GM12891 (cell line): ENCODE data around the gene RPL9.

Experiments
- POLR2A ChIP-seq: IDR thresholded peaks from 2 replicates; pipeline ENCODE4 v1.6.1; 2011; ENCODE audit warnings: low read depth, low read length, control low read depth
- POLR2AphosphoS5 ChIP-seq: IDR thresholded peaks from 2 replicates; pipeline ENCODE4 v1.6.1; 2011; ENCODE audit warnings: low read depth, low read length, control low read depth
- SPI1 ChIP-seq: IDR thresholded peaks from 2 replicates; pipeline ENCODE4 v1.6.1; 2011; ENCODE audit warnings: low read depth, low read length, control low read depth

DNA sequence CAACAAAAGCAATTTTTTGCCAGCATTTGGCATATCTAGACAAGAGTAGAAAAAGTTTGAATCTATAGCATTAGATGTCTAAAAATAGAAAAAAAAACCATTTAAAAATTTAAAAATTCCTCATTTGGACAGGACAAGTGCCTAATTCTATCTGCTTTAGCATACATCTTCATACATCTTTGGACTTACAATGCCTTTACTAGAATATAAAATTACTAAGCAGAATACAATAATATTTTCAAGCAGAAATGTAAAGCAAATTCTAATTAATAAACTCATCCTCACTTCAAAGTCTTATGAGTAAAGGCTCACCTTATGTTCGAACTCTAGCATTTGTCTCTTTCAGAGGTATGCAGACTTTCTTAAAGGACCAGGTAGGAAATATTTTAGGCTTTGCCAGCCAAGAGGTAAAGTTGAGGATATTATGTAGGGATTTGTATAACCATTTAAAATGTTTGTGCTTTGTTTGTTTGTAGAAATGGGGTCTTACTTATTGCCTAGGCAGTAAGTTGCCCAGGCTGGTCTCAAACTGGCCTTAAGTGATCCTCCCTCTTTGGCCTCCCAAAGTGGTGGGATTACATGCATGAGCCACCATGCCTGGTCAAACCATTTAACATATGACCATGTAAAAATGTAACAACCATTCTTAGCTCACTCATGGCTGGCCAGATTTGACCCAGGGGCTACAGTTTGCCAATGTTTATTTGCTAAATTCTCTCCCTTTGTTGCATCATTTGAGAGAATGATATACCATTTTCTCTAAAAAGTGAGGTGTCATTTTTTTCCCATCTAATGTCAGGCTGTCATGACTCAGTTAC lies 39.4 kb upstream of the RPL9 start:
- TF ChIP-seq POLR2AphosphoS5 (no peak), POLR2A (no peak), SPI1 (no peak)
